ENCODE data around the gene KANK2. TPM values are rescaled to one million over a fixed set of nuclear protein-coding genes. Genes with fewer than 3 reads are reported as not detected.

Gene KANK2
- total and polyA plus RNA-seq, 2 of the 13 experiments (the other 11 are each of a cell fraction or from before 2014, with no cell fraction given) = 5.7 to 12.9 TPM

- TF ChIP-seq, protein P1, sequence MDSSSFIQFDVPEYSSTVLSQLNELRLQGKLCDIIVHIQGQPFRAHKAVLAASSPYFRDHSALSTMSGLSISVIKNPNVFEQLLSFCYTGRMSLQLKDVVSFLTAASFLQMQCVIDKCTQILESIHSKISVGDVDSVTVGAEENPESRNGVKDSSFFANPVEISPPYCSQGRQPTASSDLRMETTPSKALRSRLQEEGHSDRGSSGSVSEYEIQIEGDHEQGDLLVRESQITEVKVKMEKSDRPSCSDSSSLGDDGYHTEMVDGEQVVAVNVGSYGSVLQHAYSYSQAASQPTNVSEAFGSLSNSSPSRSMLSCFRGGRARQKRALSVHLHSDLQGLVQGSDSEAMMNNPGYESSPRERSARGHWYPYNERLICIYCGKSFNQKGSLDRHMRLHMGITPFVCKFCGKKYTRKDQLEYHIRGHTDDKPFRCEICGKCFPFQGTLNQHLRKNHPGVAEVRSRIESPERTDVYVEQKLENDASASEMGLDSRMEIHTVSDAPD (CRISPR knock-in tag; IDR thresholded peaks at IDR 0.05) = 0 out of 2 replicates have a peak, but pooled peaks have one; percentile 9
- TF ChIP-seq ZC3H4 (CRISPR knock-in tag; IDR thresholded peaks at IDR 0.05; ENCODE audit: borderline replicate concordance) = peak; percentile 82; the same call in 1 of the 2 replicates
- no peak for TF ChIP-seq RBM22 (optimal IDR thresholded peaks at IDR 0.05; ENCODE audit: low read length)
- TF ChIP-seq, protein P2, sequence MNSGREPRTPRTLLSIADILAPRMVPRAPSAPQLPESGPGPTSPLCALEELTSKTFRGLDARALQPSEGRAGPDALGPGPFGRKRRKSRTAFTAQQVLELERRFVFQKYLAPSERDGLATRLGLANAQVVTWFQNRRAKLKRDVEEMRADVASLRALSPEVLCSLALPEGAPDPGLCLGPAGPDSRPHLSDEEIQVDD (CRISPR knock-in tag; IDR thresholded peaks at IDR 0.05; ENCODE audit: borderline replicate concordance) = no peak
- TF ChIP-seq IRX3 (CRISPR knock-in tag; IDR thresholded peaks at IDR 0.05; ENCODE audit: borderline replicate concordance, low read depth) = peak; percentile 75; the same call in 1 of the 2 replicates
- 0 out of 2 replicates have a peak, but pooled peaks have one; percentile 9 for TF ChIP-seq ZNF101 (CRISPR knock-in tag; IDR thresholded peaks at IDR 0.05; ENCODE audit: borderline replicate concordance, low read depth)
- TF ChIP-seq DR1 (CRISPR knock-in tag; IDR thresholded peaks at IDR 0.05) = no peak
Measured at GRCh38 chr19:11240008-11240444, 42.7 kb upstream of the KANK2 start (continued).

GRCh38 chr19:11239377-11240000 is 42.1 kb upstream of the KANK2 start, which contains the start of gene ANGPTL8:
Gene ANGPTL8, plus strand, starts transcription at chr19:11239619. Its CDS starts 19 bp downstream, at chr19:11239638.
- in situ Hi-C loops (cut with HindIII; ENCODE audit: extremely low pct_ligation_motif_present, low pct_unique_long_range_greater_than_20kb) (no loop called here), intact Hi-C loops (cut with micrococcal nuclease; ENCODE audit: unreplicated experiment) (loop anchor here (1.0 kb wide), 1 partner anchor 12 kb away; no protein-coding TSS in a partner anchor)
- ChIA-PET CTCF (ENCODE audit: low intra/inter-chr PET ratio, low total read pairs) (no interaction called here), POLR2A (interaction anchor here (0.8 to 1.6 kb wide), 6 partner anchors 100 to 137 kb away, joined by 3 to 5 read pairs (median 4); partner anchors contain the start of gene SWSAP1)
- no peaks in the 10 kb centered on the region for H3K27me3 ChIP-seq (ENCODE audit: control insufficient read depth in 1 of 2, insufficient read depth in 2 of 2, low read length in 2 of 2)
- WGBS (ENCODE audit: low lambda C conversion rate) = 0% methylated on average over 9 of the region's 23 CpGs
- peak; percentile 87 for DNase-seq (ENCODE audit: low spot score)
- no peaks in the 10 kb centered on the region; a peak in 2 of 5 replicates for H3K36me3 ChIP-seq (replicated peaks in 1 of 2; ENCODE audit: control insufficient read depth in 1 of 2, insufficient read depth in 2 of 2, low read length in 2 of 2)
- H3K4me1 ChIP-seq (ENCODE audit: insufficient read depth, low read length) = peaks cover 91% of the 10 kb centered on the region
- no peaks in the 10 kb centered on the region for H3K9me3 ChIP-seq (ENCODE audit: low read length)
- peak within 1 kb of the TSS; percentile 94 for H3K27ac ChIP-seq (ENCODE audit: extremely low read length, insufficient read depth, low read length)
- no TSS peak for BruUV-seq (replicated peaks)
- H3K9ac ChIP-seq (ENCODE audit: insufficient read depth, low read depth, low read length) = peak within 1 kb of the TSS; percentile 82
- peak within 1 kb of the TSS; percentile 49 to 78 (median 69) for H3K4me3 ChIP-seq (replicated peaks in 1 of 3; ENCODE audit: insufficient read depth in 1 of 3, low read depth in 2 of 3, low read length in 3 of 3)
- FAIRE-seq = peak; percentile 53
- H2AFZ ChIP-seq (ENCODE audit: low read length) = no peak within 1 kb of the TSS
- peak; percentile 65 for ATAC-seq
- H4K20me1 ChIP-seq (ENCODE audit: insufficient read depth, low read length) = no peaks in the 10 kb centered on the region; the same call in 1 of the 2 replicates
- peak within 1 kb of the TSS; percentile 96 for H3K4me2 ChIP-seq (ENCODE audit: low read depth, low read length)
- H3K79me2 ChIP-seq (ENCODE audit: insufficient read depth, low read length) = peaks cover 10% of the 10 kb centered on the region
- TF ChIP-seq, protein P3, sequence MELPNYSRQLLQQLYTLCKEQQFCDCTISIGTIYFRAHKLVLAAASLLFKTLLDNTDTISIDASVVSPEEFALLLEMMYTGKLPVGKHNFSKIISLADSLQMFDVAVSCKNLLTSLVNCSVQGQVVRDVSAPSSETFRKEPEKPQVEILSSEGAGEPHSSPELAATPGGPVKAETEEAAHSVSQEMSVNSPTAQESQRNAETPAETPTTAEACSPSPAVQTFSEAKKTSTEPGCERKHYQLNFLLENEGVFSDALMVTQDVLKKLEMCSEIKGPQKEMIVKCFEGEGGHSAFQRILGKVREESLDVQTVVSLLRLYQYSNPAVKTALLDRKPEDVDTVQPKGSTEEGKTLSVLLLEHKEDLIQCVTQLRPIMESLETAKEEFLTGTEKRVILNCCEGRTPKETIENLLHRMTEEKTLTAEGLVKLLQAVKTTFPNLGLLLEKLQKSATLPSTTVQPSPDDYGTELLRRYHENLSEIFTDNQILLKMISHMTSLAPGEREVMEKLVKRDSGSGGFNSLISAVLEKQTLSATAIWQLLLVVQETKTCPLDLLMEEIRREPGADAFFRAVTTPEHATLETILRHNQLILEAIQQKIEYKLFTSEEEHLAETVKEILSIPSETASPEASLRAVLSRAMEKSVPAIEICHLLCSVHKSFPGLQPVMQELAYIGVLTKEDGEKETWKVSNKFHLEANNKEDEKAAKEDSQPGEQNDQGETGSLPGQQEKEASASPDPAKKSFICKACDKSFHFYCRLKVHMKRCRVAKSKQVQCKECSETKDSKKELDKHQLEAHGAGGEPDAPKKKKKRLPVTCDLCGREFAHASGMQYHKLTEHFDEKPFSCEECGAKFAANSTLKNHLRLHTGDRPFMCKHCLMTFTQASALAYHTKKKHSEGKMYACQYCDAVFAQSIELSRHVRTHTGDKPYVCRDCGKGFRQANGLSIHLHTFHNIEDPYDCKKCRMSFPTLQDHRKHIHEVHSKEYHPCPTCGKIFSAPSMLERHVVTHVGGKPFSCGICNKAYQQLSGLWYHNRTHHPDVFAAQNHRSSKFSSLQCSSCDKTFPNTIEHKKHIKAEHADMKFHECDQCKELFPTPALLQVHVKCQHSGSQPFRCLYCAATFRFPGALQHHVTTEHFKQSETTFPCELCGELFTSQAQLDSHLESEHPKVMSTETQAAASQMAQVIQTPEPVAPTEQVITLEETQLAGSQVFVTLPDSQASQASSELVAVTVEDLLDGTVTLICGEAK (IDR thresholded peaks at IDR 0.05) = no peak
- TF ChIP-seq, protein P3 (CRISPR knock-in tag; IDR thresholded peaks at IDR 0.05) = no peak; the same call in 1 of the 2 replicates
- TF ChIP-seq ZBTB42 (CRISPR knock-in tag; IDR thresholded peaks at IDR 0.05) = no peak

All from HepG2 (cell line).